ENCODE results near the gene USP22. TPM values are rescaled to one million over a fixed set of nuclear protein-coding genes. Genes with fewer than 3 reads are reported as not detected.

The USP22 gene
- total RNA-seq, 6 experiments from 2014 or later: 215 to 270 (median 241) TPM

DNA sequence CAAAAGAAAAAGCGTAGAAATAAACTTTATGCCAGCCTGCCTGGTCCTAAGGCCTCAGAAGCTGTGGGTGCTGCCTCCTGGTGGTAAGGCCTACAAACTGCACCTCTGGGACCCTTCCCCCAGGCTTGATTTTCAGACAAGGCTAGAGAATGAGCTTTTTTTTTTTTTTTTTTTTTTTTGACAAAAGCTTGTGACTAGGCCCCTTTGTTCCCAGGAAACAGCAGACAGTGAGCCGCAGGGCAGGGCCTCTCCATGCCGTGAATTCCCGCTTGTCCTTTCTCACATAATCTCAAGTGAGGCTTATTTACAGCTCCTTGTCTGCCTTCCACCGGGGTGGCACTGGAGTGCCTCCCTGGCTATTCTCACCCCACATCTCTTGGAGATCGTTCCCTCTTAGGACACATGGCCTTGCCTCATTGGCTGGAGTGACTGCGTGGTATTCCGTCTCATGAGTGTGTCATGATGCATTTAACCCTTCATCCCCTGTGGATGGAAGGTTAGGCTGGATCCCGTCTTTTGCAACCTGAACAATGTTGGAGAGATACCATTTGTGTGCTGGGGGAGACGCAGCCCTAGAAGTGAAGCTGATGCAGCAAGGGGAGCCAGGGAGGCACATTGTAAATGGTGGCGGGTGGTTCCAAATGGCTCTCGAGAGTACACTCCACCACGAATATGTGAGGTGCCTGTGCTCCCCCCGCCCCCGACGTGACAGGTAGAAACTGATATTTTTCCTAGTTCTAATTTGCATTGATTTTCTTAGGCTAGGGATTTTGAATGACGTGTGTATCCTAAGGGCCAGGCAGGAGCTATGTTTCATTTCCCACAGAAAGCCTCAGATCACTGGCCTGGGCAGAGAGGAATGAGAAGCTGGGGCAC, 49.6 kb downstream of the USP22 start:
- Mint-ChIP-seq H3K36me3 (ENCODE audit: low read depth) (no peaks in the 10 kb centered on the region), H3K4me1 (ENCODE audit: low read depth) (peaks cover 9% of the 10 kb centered on the region; the same call in 1 of the 2 replicates), H3K4me3 (no peak overlapping the region), H3K9me3 (no peaks in the 10 kb centered on the region), H3K27ac (peak overlapping the region; percentile 79), H3K27me3 (ENCODE audit: insufficient read depth) (peaks cover 18% of the 10 kb centered on the region)
- TF ChIP-seq CTCF (IDR thresholded peaks at IDR 0.05): peak; percentile 94
- DNase-seq: peak; percentile 61

- Mint-ChIP-seq H3K36me3 (ENCODE audit: low read depth) (no peaks in the 10 kb centered on the region), H3K27ac (no peak overlapping the region), H3K9me3 (no peaks in the 10 kb centered on the region), H3K4me1 (ENCODE audit: low read depth) (peaks cover 9% of the 10 kb centered on the region; the same call in 1 of the 2 replicates), H3K4me3 (no peak overlapping the region), H3K27me3 (ENCODE audit: insufficient read depth) (peaks cover 20% of the 10 kb centered on the region)
- no peak for TF ChIP-seq CTCF (IDR thresholded peaks at IDR 0.05)
- no peak for DNase-seq
Measured at GRCh38 chr17:20992416-20992815, 50.4 kb downstream of the USP22 start.

DNA sequence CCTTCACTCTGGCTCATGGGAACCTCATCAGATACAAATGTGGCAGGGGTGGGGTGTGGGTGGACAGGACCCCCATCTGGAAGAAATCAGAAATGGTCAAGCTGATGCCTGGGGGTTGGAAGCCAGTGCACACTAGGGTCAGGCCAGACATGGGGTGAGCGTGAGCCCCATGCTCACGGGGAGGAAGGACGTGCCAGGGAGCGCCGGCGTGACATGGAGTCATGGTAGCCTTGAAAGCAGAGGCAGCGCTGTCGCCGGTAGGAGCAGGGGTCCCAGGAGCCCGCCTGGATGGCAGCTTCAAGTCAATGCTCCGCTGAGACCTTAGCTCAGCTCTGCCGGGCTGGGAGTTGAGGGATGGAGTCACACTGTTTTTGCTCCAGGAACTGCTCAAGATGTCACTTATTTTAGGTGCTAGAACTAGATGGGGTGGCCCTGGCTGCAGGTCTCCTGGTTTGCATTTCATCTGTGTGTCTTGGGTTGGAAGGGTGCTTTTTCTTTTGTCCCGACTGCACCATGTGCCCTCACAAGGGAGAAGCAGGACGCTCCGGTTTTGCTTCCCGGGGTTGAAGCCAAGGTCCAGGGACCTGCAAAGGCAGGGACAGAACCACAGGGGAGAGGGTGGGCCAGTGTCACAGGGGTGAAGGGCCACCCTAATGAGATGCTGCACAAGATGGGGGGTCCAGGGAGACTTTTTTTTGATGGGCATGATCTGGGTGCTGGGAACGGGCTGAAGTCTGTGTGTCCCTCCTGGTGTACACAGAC, 51.4 kb downstream of the USP22 start:
- DNase-seq: no peak
- Mint-ChIP-seq H3K9me3 (no peaks in the 10 kb centered on the region), H3K4me1 (ENCODE audit: low read depth) (peaks cover 9% of the 10 kb centered on the region; the same call in 1 of the 2 replicates), H3K4me3 (no peak overlapping the region), H3K27ac (no peak overlapping the region), H3K36me3 (ENCODE audit: low read depth) (no peaks in the 10 kb centered on the region), H3K27me3 (ENCODE audit: insufficient read depth) (peaks cover 20% of the 10 kb centered on the region)
- no peak for TF ChIP-seq CTCF (IDR thresholded peaks at IDR 0.05)

GRCh38 chr17:20989991-20990855, 52.6 kb downstream of the USP22 start:
- no peak for DNase-seq
- H3K4me1 Mint-ChIP-seq (ENCODE audit: low read depth): peaks cover 9% of the 10 kb centered on the region; the same call in 1 of the 2 replicates
- no peak overlapping the region for H3K27ac Mint-ChIP-seq

More at GRCh38 chr17:20989991-20990855, 52.6 kb downstream of the USP22 start:
- H3K4me3 Mint-ChIP-seq: no peak overlapping the region
- peaks cover 20% of the 10 kb centered on the region for H3K27me3 Mint-ChIP-seq (ENCODE audit: insufficient read depth)
- no peak for TF ChIP-seq CTCF (IDR thresholded peaks at IDR 0.05)
- no peaks in the 10 kb centered on the region for H3K36me3 Mint-ChIP-seq (ENCODE audit: low read depth)
- no peaks in the 10 kb centered on the region for H3K9me3 Mint-ChIP-seq
